Muscle of back (tissue), 11 donors: Measurements from ENCODE around the gene MRPL37. TPM values are rescaled to one million over a fixed set of nuclear protein-coding genes. Genes with fewer than 3 reads are reported as not detected.

ENCODE experiments used
- DNase-seq, 3 donors: peaks; one replicate each; pipeline versions ENCODE4 v3.0.0 to v3.0.0-alpha.2; 2013
- polyA plus RNA-seq, 10 donors: library from polyadenylated mRNA; unstranded; fragments of 120-200 nt; gene quantifications; one replicate each; pipeline ENCODE4 v1.2.1, GENCODE V29; 2013; ENCODE audit not compliant: insufficient read length in 10 of 10

MRPL37 gene
- polyA plus RNA-seq, 10 donors: 54.6 to 64.7 (median 62.6) TPM

DNA sequence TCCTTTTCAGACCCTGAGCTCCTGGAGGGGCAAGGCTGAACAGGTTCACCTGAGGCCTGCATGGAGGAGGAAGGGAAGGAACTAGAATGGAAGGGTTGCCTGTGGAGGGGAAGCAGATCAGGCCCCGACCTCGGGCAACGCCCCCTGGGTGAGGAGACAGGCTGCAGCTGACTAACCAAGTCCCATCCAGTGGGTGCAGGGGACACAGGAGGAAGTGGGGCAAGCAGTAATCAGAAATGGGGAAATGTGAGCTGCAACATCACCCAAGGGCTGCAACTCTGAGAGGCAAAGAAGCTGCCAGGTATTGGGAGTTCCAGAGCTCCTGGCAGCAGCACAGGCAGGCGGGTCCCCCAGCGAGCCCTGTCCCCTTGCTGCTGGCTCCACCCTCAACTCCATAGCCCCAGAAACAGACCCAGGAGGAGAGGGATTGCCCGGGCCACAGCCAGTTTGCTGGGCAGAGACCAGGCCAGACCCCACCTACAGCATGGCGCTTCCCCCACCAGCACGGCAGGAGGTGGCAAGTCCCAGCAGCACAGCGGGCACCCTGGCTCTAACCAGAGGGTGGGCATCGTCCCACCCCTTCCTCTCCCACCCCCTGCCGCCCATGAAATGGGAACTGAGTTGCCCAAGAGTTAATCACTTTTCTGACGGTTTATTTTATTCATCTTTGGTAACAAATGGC lies 38.5 kb downstream of the MRPL37 start:
- DNase-seq: no peak

DNA sequence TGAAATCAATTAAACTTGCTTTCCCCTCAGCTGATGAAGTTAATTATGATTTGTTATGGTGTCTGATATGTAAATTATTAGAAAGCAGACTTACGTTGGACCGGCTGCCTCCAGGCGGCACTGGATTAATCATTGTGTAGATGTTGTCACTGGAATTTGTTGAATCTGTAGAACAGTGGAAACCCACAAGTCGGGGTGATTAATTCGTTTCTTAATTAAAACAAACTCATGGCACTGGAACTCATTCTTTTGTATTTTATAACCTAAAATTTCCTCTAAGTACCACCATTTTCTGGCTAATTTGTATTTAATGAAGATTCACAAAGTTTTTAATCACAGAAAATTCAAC lies 39.0 kb downstream of the MRPL37 start:
- no peak for DNase-seq

DNA sequence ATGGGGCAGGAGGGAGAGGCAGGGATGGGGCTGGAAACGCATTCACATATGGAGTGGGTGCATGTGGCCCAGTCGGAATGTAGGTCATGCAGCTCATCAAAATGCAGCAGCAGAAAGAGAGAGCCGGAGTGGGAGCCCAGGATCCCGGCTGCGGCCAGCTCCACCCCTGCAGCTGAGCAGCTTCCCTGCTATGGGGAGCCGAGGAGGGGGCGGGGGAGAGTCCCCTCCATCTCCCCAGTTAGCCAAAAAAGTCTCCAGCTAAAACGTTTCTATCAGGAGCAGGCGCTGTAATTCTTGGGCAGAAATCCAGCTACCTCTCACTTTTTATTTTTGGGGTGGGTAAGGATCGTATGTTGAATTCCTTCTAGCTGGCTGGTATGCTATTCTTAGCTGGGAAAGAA lies 39.7 kb downstream of the MRPL37 start:
- DNase-seq: peak; percentile 33 to 73 (median 34)

DNA sequence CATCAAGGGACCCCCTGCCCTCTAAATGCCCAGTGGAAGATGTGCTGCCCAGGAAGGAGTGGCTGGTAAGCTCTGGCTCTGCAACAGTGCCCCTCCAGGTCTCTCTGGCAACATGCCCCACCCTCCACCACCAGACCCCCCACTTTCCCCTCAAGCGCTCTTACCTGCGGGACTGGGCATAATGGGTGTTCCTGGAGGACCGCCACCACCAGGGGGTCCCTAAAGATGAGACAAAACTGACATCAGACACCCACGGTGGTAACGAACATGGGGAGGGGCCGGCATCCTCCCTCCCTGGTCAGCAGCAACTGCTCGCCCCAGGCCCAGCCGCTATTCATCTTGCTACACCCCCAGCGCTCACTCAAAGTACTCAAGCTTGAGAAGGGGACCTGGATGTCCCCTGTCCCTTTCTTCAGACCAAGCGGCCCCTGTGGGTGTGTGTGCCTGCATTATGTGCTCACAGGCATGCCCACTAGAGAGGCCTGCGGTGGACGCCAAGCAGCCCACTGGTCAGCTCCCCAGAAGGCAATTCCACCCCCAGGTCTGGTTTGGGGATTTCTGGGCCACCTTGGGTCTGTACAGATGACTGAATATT lies 40.9 kb downstream of the MRPL37 start:
- DNase-seq: no peak

DNA sequence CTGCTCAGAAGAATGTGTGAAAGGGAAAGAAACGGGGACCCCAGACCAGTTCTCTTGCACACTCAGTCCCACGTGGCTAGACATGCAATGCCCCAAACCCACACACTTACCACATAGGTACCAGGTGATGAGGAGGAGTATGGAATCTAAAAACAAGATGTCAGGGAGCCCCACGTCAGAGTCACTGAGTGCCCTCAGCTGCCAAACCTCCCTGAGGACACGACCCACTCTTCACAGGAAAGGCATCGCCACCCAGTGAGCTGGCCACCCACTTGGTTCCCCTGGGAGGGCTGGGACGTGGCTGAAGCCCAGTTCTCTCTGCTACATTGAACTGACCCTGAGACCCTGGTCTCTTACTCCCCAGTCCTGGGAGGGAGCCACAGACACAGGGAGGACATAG lies 41.4 kb downstream of the MRPL37 start:
- DNase-seq: no peak

DNA sequence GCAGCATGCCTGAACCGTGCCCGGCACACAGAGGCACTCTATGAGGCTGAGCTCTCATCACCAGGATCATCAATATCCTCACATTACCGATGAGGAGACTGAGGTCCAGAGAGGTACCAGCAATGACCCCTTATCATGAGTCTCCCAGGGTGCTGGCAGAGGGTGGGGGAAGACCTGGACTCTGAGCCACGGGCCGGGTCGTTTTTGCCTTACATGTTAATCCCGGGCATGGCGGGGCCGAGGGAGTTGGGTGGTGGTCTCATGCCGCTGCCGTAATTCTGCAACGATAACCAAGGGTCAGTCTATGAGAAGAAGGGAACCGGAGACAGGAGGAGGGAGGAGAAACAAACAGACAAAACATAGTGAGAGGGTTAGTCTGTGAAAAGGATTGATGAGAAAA lies 43.1 kb downstream of the MRPL37 start:
- DNase-seq: no peak

DNA sequence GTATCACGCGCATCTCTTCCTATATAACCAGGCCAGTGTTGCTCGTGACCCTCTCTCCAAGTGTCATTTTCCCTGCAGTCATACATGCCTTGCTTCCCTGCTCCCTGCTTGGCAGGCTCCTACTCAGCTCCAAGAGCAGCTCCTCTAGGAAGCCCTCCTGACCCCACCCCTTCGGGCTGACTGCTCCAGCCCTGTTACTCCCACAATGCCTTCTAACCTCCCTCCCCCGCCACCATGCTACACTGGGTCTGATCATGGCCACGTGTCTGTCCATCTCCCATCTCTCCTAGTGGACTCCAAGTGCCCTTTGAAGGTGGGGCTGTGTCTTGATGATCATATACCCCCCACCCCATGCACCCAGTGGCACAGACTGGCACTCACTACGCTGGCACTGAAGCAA lies 44.7 kb downstream of the MRPL37 start:
- DNase-seq: no peak

DNA sequence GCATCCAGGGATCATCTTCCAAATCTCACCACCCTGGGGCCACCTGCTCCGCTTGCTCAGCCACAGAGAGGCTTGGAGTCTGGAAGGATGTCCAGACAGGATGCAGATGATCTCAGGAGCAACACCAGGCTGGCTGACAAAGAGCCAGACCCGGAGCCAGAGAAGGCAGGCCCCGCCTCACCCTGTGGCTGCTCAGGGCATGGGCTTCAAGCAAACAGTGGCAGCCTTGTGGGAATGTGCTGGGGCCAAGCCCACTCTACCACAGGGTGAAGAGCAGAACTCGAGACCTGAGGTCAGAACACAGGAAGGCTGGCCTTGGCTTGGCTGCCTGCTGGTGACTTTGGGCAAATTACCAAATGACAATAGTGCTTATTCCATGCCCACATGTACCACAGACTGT lies 45.5 kb downstream of the MRPL37 start:
- no peak for DNase-seq

DNA sequence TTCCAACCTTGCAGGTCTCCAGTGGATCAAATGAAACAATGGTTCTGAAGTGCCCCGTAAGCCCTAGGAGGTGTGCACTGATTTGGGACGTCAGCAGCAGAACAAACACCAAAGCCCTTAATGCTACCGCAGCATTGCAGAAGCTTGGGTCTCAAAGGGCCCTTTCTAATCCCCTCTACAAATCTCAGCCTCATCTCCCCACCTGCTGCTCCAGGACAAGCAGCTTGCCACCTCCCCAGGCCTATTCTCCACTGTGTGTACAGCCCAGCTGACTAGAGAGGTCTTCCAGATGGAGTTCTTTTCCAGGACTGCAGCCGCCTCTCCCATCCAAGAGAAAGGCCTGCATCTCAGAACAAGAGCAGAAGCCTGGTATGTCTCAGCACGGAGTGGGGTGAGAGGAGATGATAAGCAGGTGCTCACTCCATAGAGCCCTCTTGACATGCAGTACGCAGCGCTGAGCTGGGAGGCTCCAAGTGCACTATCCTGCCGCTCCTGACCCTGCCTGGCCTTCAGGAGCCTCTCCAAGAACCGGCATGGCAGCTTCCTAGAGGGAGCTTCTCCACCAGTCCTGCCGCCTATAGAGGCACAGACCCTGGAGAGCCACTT lies 46.3 kb downstream of the MRPL37 start:
- DNase-seq: no peak

DNA sequence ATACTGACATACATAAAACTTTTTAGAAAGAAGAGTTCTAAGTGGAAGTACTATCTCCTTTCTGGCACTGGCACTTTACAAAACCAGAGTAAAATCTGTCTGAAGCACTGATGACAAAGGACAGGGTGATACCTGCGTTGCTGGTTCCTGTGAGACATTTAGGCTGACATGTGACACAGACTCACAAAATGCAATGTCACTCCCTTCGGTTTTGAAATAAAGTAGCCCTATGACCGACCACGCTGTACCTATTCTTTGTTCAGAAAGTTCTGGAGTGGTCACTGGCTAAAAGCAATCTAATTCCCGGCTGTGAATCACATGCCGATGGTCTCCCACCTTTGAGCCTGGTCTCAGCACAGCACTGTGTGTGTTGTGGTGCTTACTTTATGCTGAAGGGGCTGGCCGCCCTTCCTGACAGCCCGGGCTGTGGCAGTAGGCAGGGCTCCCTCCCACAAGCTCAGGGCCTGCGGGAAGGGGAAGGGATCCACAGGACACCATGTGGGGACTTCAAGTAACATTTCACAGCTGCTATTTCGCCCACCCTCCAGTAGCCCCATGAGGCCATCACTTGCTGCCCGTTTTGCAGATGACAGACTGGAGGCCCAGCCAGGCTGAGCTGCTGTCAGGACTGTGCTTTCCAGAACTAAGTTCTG lies 48.0 kb downstream of the MRPL37 start:
- no peak for DNase-seq

DNA sequence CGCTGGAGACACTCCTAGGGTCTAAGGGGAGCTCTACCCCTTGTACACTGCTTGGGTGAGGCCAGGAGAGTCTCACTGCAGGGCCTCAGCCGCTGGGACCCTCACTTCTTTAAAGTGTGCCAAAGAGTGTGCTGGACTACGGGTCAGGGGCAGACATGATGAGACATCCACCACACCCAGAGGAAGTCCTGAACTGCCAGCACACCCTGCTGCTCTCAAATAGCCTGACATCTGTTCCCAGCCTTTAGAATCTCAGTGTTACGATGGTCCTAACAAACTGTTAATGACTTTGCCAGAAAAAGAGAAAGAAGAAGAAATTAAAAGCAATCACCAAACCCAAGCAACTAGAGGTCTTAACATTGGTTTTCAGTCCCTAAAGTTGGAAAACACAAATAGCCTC lies 49.0 kb downstream of the MRPL37 start:
- no peak for DNase-seq

DNA sequence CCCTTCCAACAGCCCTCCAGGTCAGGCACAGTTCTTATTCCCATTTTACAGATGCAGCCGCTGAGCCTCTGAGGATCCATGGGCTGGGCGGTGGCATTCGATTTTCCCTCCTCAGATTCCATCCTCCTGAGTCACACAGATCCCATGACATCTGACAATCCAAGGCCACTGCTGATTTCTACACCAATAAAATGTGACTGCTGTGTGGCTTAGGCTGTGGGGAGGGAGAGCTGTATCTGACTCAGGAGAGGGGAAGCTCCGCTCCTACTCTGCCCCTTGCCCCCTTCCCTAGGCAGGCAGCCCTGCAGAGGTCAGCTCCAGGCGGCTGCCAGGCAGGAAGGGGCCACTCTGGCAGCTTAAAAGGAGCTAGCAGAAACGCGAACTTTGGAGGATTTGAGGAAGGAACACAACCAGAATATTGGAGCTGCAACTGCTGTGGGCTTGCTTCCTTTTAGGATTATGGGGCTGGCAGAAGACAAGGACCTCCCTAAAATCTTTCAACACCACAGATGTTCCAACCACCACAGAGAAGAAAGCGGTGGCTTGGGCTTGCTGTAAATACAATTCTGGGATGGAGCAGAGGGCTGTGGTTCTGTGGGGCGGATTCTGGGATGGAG lies 50.0 kb downstream of the MRPL37 start:
- peak; percentile 69 to 92 (median 84) for DNase-seq

DNA sequence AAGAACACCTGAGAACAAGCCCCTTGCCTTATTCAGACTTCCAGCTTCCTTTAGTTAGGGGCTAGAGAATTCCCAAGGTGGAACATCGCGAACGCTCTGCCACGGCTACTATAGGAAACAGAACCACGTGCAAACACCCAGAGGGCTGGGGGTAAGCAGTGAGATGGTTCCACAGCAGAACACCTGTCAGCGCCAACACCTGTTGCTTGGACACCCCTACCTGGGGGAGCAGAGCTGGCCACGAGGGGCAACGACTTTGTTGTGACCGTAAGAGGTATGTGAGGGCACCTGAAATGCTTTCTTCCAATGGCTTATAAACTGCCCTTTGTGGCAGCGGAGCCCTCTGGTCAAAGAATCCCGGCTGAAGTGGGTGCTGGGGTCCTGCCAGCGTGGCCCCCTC lies 50.7 kb downstream of the MRPL37 start:
- no peak for DNase-seq

DNA sequence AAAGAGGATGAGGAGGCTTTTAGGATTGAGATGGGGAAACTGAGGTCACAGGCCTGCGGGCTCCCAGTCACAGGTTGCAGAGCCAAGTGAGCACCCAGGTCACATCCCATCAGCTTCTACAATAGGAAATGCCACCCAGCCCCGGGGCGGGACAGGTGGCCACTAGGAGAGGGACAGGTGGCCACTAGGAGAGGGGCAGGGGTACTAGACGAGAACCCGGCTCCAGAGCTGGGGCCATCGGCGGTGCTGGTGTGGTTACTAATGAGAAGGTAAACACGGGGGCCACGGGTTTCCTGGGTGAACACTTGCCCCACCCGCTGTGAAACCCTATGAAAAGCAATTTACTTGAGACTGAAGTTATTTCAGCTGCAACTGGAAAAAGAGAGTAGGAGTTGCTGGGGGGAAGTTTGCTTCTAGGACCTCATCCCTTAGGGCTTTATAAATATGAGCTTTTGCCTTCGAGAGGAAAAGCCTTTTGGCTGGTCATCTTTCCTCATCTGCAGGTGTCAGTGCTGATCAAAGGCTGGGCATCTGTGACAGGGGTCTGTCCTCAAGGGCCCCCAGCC lies 52.5 kb downstream of the MRPL37 start:
- DNase-seq: no peak

DNA sequence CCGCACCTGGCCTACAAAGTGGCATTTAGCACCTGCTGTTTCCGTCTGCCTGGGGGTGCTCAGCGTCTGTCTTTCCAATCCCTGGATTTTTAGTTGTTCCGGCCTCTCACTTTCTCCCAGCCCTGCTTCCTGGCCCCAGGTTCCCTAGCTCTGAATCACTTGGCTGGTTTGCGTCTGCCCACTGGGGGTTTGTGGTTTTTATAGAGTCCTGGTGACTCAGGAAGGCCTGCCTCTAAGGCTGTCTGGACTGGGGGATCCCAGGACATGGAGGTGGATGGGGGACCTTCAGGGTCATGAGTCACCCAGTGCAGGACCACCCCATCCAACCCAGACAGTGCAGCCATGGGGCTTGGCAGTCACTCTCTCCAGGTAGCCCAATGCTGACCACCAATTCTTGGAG lies 53.5 kb downstream of the MRPL37 start:
- DNase-seq: peak in 1 of 3 donors; percentile 83

DNA sequence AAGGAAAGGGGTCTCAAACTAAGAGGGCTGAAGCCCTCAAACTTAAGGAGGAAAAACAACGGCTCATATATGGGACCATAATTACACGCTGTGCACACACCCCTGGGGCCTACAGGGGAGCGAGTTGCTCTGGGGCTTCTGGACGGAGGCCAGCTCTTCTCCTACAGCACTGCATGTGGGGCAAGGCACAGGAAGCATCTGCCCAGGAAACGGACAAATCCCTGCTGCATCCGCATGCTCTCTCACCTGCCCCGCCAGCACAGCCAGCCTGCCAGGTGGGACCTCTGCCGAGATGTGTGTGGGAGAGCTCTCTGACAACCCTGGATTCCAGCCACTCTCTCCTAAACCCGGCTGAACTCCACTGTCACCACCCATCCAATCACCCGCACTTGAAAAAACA lies 54.1 kb downstream of the MRPL37 start:
- DNase-seq: peak in 1 of 3 donors; percentile 52

DNA sequence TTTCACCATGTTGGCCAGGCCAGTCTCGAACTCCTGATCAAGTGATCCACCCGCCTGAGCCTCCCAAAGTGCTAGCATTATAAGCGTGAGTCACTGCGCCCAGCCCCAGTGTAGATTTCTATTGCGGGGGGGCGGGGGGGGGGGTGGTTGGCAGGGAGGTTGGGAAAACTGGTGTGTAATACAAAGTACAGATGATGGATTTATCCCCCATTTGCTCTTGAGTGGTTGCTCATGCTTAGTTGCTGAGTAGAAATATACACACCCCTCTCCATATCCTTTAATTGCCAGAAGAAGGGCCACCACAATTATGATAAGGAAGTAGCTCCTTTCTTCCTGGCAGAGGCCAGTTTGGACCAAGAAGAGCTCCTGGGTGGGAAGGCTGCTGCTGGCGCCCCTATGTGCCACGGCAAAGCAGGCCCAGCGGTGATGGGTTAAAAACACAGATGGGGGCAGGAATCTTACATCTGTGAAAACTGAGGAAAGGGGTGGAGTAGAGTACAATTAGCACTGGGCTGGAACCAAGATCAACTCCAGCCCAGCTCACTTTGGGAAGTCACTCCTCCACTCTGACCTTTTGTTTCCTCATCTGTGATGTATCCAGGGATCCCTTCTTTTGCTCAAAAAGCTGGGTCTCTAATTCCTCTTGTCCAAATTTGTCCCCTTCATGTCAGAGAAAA lies 55.2 kb downstream of the MRPL37 start:
- DNase-seq: no peak

DNA sequence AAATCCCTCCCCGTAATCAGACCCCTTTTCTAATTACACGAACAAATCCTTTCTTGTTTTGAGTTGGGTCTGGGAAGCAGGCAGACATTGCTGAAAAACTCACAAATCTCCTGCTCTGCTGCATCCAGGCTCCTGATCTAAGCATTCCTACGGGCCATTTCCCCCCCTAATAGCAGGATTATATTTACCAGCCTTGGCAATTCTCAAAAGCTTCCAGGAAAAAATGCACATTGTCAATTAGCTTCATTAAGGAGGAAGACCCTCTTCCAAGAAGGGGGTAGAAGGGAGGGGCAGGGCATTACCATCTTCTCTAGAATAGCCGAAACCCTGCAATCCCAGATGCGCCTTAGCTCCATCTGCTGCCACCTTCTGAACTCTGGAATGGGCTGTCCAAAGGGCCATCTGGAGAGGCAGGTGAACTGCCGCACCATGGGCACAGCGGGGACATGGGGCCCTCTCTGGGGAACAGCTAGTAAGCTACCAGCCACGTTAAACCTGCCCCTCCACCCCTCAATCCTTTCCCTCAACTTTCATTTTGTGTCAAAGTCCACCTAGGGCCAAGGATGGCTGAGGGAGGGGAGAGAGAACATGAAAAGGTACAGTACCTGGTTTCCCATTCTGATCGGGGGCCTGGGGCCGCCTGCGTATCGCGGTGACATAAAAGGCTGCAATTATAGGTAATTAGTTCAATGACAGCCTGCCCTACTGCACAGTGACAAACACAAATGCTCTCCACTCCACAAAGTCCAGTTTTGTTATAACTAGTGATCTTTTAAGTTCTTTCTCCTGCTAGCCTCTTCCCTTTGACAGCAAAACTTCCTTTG lies 56.8 kb downstream of the MRPL37 start:
- no peak for DNase-seq

DNA sequence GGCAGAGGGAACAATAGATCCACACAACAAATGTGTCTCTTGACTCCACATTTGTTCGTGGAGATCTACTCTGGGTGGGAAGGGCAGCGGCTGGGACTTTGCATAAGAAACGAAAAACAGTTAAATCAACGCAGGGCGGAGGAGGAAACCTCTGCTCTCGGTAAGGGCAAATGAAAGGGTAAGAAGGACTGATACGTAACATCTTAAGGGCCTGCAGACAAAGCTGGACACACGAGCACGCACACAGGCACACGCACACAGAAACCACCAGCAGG lies 57.3 kb downstream of the MRPL37 start:
- no peak for DNase-seq

DNA sequence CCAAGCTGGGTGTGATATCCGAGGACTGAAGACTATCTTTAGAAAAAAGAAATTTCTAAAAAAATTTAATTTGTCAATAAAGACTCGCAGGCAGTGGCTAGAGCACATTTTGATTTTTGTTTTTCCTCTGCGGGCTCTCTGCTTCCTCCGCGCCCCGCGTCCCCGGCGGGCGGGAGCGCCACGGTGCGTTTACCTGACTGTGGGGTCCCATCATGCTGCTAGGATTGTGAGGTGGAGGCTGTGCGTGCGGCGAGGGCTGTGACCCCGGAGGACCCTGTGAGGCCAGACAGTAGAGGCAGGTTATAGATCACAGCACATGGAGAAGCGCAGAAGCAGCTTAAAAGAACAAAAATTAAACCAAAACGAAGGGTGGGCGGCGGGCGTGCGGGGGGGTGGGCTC lies 57.9 kb downstream of the MRPL37 start:
- DNase-seq: no peak

DNA sequence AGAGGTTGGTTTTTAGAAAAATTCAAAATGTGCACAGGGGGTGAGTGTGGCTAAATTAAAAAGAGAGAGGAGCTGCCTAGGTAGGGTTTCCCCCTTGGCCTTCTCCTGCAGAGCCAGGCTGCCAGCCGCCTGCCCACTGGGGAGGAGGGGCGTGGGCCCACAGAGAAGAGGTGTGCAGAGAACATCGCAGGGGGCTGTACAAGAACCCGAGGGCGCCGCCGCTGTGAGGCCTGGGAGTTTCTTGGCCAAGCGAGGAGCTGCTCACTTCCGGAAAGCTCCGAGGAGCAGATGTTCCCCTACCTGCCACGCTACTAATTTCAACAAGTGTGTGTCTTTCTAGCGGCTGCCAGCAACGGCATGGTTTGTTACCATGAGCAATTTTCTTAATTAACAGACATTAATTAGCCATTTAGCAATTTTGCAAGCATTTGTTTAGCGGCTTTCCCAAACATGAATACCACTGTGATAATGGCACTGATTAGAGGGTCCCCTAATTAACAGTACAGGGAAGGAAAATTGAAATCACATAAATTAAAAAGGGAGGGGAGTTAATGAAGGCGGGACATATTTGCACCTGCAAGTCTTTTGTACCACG lies 59.7 kb downstream of the MRPL37 start:
- DNase-seq: no peak
